Gastroesophageal sphincter (tissue), 3 donors: ENCODE measurements around the gene SLC35B2.

Experiments used
- POLR2A ChIP-seq, 2 donors: fragments of 450-650 bp; IDR thresholded peaks; one replicate each; pipeline ENCODE4 v1.6.1; 2017; ENCODE audit warnings: antibody characterized with exemption in 2 of 2, mild to moderate bottlenecking in 2 of 2, moderate library complexity in 1 of 2
- TF ChIP-seq, protein P1 (sequence below), 4 experiments: fragments of 200-600 bp in 2 of 4; fragments of 450-650 bp in 2 of 4; sonication (generic) in 1 of 4; IDR thresholded peaks; one replicate each; pipeline ENCODE4 v1.5.1; 2017 to 2019; ENCODE audit warnings: antibody characterized with exemption in 4 of 4, mild to moderate bottlenecking in 2 of 4, moderate library complexity in 2 of 4

- no peak for TF ChIP-seq POLR2A (IDR thresholded peaks at IDR 0.05)
- TF ChIP-seq, protein P1, sequence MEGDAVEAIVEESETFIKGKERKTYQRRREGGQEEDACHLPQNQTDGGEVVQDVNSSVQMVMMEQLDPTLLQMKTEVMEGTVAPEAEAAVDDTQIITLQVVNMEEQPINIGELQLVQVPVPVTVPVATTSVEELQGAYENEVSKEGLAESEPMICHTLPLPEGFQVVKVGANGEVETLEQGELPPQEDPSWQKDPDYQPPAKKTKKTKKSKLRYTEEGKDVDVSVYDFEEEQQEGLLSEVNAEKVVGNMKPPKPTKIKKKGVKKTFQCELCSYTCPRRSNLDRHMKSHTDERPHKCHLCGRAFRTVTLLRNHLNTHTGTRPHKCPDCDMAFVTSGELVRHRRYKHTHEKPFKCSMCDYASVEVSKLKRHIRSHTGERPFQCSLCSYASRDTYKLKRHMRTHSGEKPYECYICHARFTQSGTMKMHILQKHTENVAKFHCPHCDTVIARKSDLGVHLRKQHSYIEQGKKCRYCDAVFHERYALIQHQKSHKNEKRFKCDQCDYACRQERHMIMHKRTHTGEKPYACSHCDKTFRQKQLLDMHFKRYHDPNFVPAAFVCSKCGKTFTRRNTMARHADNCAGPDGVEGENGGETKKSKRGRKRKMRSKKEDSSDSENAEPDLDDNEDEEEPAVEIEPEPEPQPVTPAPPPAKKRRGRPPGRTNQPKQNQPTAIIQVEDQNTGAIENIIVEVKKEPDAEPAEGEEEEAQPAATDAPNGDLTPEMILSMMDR (IDR thresholded peaks at IDR 0.05) = no peak
These were observed 46.5 kb upstream of the SLC35B2 start for GRCh38 chr6:44303842-44304241.
